DMS79 (cell line): Measurements from ENCODE around the gene SLC39A6.

ENCODE experiments used
- DNase-seq: peaks from one replicate; lab custom pipeline; 2025; lab: John Stamatoyannopoulos, UW

SLC39A6 gene

DNA sequence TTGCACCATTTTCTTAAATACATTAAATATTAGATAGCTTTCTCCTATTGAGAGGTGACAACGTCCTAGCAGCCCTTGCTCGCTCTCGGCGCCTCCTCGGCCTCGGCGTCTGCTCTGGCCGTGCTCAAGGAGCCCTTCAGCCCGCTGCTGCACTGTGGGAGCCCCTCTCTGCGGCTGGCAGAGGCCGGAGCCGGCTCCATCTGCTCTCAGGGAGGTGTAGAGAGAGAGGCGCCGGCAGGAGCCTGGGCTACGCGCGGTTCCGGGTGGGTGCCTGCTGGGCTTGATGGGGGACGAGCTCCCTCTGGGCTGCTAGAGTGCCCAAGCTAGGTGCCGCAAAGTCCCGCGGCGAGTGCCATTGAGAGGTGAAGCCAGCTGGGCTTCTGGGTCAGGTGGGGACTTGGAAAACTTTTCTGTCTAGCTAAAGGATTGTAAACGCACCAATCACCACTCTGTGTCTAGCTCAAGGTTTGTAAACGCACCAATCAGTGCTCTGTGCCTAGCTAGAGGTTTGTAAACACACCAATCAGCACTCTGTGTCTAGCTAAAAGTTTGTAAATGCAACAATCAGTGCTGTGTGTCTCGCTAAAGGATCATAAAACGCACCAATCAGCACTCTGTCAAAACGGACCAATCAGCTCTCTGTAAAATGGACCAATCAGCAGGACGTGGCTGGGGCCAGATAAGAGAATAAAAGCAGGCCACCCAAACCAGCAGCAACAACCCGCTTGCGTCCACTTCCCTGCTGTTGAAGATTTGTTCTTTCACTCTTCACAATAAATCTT, 64.9 kb downstream of the SLC39A6 start:
- DNase-seq: no peak

DNA sequence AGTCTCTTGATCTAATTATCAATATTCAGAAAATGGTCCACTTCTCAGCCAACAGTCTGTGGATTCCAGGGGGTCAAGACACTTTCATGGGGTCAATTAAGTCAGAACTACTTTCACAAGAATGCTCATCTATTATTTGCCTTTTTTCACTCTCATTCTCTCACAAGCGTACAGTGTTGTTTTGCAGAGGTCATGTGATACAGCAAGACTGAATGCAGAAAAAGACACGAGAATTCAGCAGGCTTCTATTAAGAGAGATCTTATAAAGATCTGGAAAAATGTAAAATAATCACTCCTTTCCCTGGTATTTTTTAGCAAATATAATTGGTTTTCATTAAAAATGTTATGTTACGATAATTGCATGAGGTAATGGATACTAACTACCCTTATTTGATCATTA, 70.5 kb downstream of the SLC39A6 start:
- DNase-seq: no peak
